ENCODE measurements around the gene TMEM233. TPM values are rescaled to one million over a fixed set of nuclear protein-coding genes. Genes with fewer than 3 reads are reported as not detected.

The TMEM233 gene
- total and polyA plus RNA-seq, 2 of the 8 experiments (the other 6 are each of a cell fraction or from before 2014, with no cell fraction given): 0.09 TPM

DNA sequence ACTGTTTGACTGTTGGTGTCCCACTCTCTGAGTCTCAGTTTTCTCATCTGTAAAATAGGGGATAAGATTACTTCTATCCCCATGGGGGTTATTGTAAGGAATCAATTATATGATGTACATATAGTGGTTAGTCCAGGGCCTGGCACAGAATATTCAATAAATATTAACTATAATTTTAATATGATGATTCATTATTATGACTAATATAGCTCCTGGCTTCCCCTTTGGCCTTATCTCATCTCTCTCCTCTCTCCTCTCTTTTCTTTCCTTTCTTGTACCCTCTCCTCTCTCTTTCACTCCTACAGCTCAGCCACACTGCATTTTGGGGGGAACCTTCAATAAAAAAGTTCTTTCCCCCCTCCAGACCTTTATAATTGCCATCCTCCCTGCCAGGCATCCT, 21.1 kb downstream of the TMEM233 start:
- Histone ChIP-seq H3K36me3 (ENCODE audit: control insufficient read depth in 2 of 4, insufficient read depth in 4 of 4, low read length in 3 of 4) (no peaks in the 10 kb centered on the region), H3K18ac (ENCODE audit: extremely low read depth, low read length) (no peak overlapping the region), H2BK120ac (replicated peaks; ENCODE audit: low read depth, low read length) (no peak overlapping the region), H3K56ac (replicated peaks; ENCODE audit: insufficient read length, low read depth, low read length) (no peak overlapping the region), H2BK5ac (ENCODE audit: low read depth, low read length) (no peak overlapping the region), H4K5ac (ENCODE audit: insufficient read length, low read depth, low read length) (no peak overlapping the region), H3K79me2 (ENCODE audit: control insufficient read depth in 1 of 2, insufficient read depth in 2 of 2, low read length in 2 of 2) (no peaks in the 10 kb centered on the region), H4K20me1 (replicated peaks in 1 of 2; ENCODE audit: control insufficient read depth in 1 of 2, insufficient read depth in 2 of 2, low read length in 2 of 2) (no peaks in the 10 kb centered on the region), H3K4me3 (ENCODE audit: extremely low read depth in 1 of 4, insufficient read depth in 2 of 4, low read depth in 3 of 4, low read length in 4 of 4) (no peak overlapping the region), H2AFZ (ENCODE audit: low read length) (no peak overlapping the region), H3K23ac (ENCODE audit: insufficient read length) (no peak overlapping the region), H4K91ac (replicated peaks; ENCODE audit: insufficient read length, low read length) (no peak overlapping the region), H3K4me2 (ENCODE audit: insufficient read depth in 1 of 2, low read depth in 2 of 2, low read length in 2 of 2) (no peak overlapping the region), H3K9ac (replicated peaks in 1 of 4; ENCODE audit: extremely low read depth in 1 of 4, low read depth in 3 of 4, low read length in 3 of 4) (no peak overlapping the region), H3K4me1 (replicated peaks in 1 of 4; ENCODE audit: control insufficient read depth in 3 of 4, insufficient read depth in 4 of 4, low read length in 3 of 4) (no peaks in the 10 kb centered on the region), H3K79me1 (ENCODE audit: low read depth, low read length) (no peaks in the 10 kb centered on the region), H2BK12ac (ENCODE audit: low read depth, low read length) (no peak overlapping the region), H3K23me2 (ENCODE audit: low read depth, low read length) (no peaks in the 10 kb centered on the region), H3K27me3 (replicated peaks in 1 of 4; ENCODE audit: control insufficient read depth in 3 of 4, extremely low read depth in 1 of 4, insufficient read depth in 3 of 4, low read length in 3 of 4) (no peaks in the 10 kb centered on the region), H3K4ac (replicated peaks; ENCODE audit: insufficient read length, low read depth, low read length) (no peak overlapping the region), H4K8ac (ENCODE audit: extremely low read depth, insufficient read depth, low read length) (no peak overlapping the region), H2AK5ac (ENCODE audit: low read depth, low read length) (no peak overlapping the region), H3K14ac (ENCODE audit: insufficient read length) (no peak overlapping the region), H2BK20ac (ENCODE audit: low read length) (no peak overlapping the region), H3K27ac (ENCODE audit: low read depth, low read length) (no peak overlapping the region), H2BK15ac (ENCODE audit: low read length) (no peak overlapping the region), H3K9me3 (ENCODE audit: insufficient read depth in 2 of 2, low read depth in 1 of 2, low read length in 1 of 2) (peaks cover 11 to 14% of the 10 kb centered on the region in 2 experiments)
- POLR2A ChIA-PET (ENCODE audit: partially characterized antibody): no interaction called here
- TF ChIP-seq, protein P1, sequence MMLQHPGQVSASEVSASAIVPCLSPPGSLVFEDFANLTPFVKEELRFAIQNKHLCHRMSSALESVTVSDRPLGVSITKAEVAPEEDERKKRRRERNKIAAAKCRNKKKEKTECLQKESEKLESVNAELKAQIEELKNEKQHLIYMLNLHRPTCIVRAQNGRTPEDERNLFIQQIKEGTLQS (IDR thresholded peaks at IDR 0.05; ENCODE audit: insufficient read depth, low read depth, low read length): no peak
- no peak for TF ChIP-seq POLR2AphosphoS5 (IDR thresholded peaks at IDR 0.05; ENCODE audit: low read depth, low read length)
- TF ChIP-seq TBP (IDR thresholded peaks at IDR 0.05; ENCODE audit: low read depth, low read length): no peak
- no peak for TF ChIP-seq CREB1 (IDR thresholded peaks at IDR 0.05)
- no peak for TF ChIP-seq RBBP5 (IDR thresholded peaks at IDR 0.05; ENCODE audit: borderline replicate concordance, low read depth, low read length)
- no peak for TF ChIP-seq PHF8 (conservative IDR thresholded peaks at IDR 0.05; ENCODE audit: low read depth, low read length)
- no peak for TF ChIP-seq CHD2 (IDR thresholded peaks at IDR 0.05; ENCODE audit: low read length)
- TF ChIP-seq EZH2 (IDR thresholded peaks at IDR 0.05; ENCODE audit: low read depth, low read length, severe bottlenecking): no peak
- TF ChIP-seq SP1 (IDR thresholded peaks at IDR 0.05; ENCODE audit: low read depth, low read length): no peak
- no peak for TF ChIP-seq BCL11A (IDR thresholded peaks at IDR 0.05; ENCODE audit: low read depth in 2 of 2, low read length in 2 of 2)
- TF ChIP-seq SP4 (IDR thresholded peaks at IDR 0.05; ENCODE audit: low read length): no peak
- no peak for TF ChIP-seq CEBPB (IDR thresholded peaks at IDR 0.05; ENCODE audit: low read depth, low read length)
- no peak for TF ChIP-seq JUND (IDR thresholded peaks at IDR 0.05; ENCODE audit: low read length)
- no peak for TF ChIP-seq SAP30 (IDR thresholded peaks at IDR 0.05; ENCODE audit: insufficient read depth, insufficient replicate concordance, low read length)
- FAIRE-seq: no peak
- DNase-seq (ENCODE audit: low read depth in 1 of 2, low spot score in 2 of 2): no peak
- CTCF ChIA-PET (ENCODE audit: partially characterized antibody): interaction anchor here (1.3 kb wide), 1 partner anchor 29 kb away, joined by 6 read pairs; no protein-coding TSS in a partner anchor
